GM23338 (cell line): ENCODE measurements around the gene SMG6. TPM values are rescaled to one million over a fixed set of nuclear protein-coding genes. Genes with fewer than 3 reads are reported as not detected.

ENCODE experiments used
- ATAC-seq: fragments of 200-7000 bp; cut with Tn5 transposase; 3 replicates; pipeline ENCODE4 v1.9.1; 2020
- DNase-seq: peaks from one replicate; pipeline ENCODE4 v3.0.0-alpha.2; 2015; ENCODE audit warnings: low spot score
- H2AFZ ChIP-seq: fragments of 200-600 bp; sonication (generic); 2 replicates; pipeline ENCODE4 v1.8.0; 2016; ENCODE audit warnings: antibody characterized with exemption, mild to moderate bottlenecking, moderate library complexity
- H3F3A ChIP-seq: fragments of 200-600 bp; sonication (generic); replicated peaks from 2 replicates; pipeline ENCODE4 v1.8.0; 2017; ENCODE audit warnings: antibody characterized with exemption, mixed run types, low read depth
- H3K27ac ChIP-seq: fragments of 200-600 bp; sonication (generic); 2 replicates; pipeline ENCODE4 v1.6.1; 2016; ENCODE audit warnings: low read depth
- H3K27me3 ChIP-seq: fragments of 200-600 bp; sonication (generic); 2 replicates; pipeline ENCODE4 v1.8.0; 2016; ENCODE audit warnings: mild to moderate bottlenecking, mixed run types, moderate library complexity; ENCODE audit not compliant: insufficient read depth
- H3K36me3 ChIP-seq: fragments of 200-600 bp; sonication (generic); 2 replicates; pipeline ENCODE4 v1.8.0; 2016; ENCODE audit warnings: mild to moderate bottlenecking; ENCODE audit not compliant: insufficient read depth
- H3K4me1 ChIP-seq: fragments of 200-600 bp; sonication (generic); 2 replicates; pipeline ENCODE4 v1.8.0; 2016; ENCODE audit warnings: mild to moderate bottlenecking, moderate library complexity; ENCODE audit not compliant: insufficient read depth
- H3K4me2 ChIP-seq: fragments of 200-600 bp; sonication (generic); 2 replicates; pipeline ENCODE4 v1.7.1; 2017; ENCODE audit warnings: mixed run types
- H3K4me3 ChIP-seq: fragments of 200-600 bp; sonication (generic); 2 replicates; pipeline ENCODE4 v1.6.1; 2016; ENCODE audit warnings: mixed run types
- H3K79me2 ChIP-seq: fragments of 200-600 bp; sonication (generic); replicated peaks from 2 replicates; pipeline ENCODE4 v1.8.0; 2017; ENCODE audit warnings: mild to moderate bottlenecking; ENCODE audit not compliant: insufficient read depth
- H3K9me2 ChIP-seq: fragments of 200-600 bp; sonication (generic); 2 replicates; pipeline ENCODE4 v1.8.0; 2017; ENCODE audit not compliant: insufficient read depth
- H4K20me1 ChIP-seq: fragments of 200-600 bp; sonication (generic); replicated peaks from 2 replicates; pipeline ENCODE4 v1.8.0; 2017; ENCODE audit warnings: mild to moderate bottlenecking; ENCODE audit not compliant: insufficient read depth
- H3K27ac Mint-ChIP-seq: 2 replicates; pipeline ENCODE4 v1.8.0; 2020; ENCODE audit warnings: inconsistent platforms, mild to moderate bottlenecking, moderate library complexity, mixed read lengths
- H3K27me3 Mint-ChIP-seq: 3 replicates; pipeline ENCODE4 v1.8.0; 2022; ENCODE audit warnings: low read depth, mild to moderate bottlenecking, moderate library complexity, mixed read lengths, inconsistent platforms; ENCODE audit not compliant: insufficient read depth, poor library complexity
- H3K36me3 Mint-ChIP-seq: 3 replicates; pipeline ENCODE4 v1.8.0; 2021; ENCODE audit warnings: low read depth, mild to moderate bottlenecking, inconsistent platforms, moderate library complexity, mixed read lengths
- H3K4me1 Mint-ChIP-seq: 3 replicates; pipeline ENCODE4 v1.8.0; 2020; ENCODE audit warnings: mild to moderate bottlenecking, inconsistent platforms, mixed read lengths
- H3K4me3 Mint-ChIP-seq: 3 replicates; pipeline ENCODE4 v1.8.0; 2021; ENCODE audit warnings: moderate library complexity, mild to moderate bottlenecking, inconsistent platforms, mixed read lengths
- H3K9me3 Mint-ChIP-seq: 3 replicates; pipeline ENCODE4 v1.8.0; 2020; ENCODE audit warnings: moderate library complexity, mild to moderate bottlenecking, inconsistent platforms, mixed read lengths
- CREB1 ChIP-seq: fragments of 250-450 bp; sonication (Bioruptor Pico); IDR thresholded peaks from 2 replicates; pipeline ENCODE4 v1.5.0; 2020; ENCODE audit warnings: low read depth, mild to moderate bottlenecking, moderate library complexity
- CTCF ChIP-seq, 2 experiments: fragments of 200-600 bp in 1 of 2; sonication (generic) in 1 of 2; conservative IDR thresholded peaks; 2 replicates each; pipeline versions ENCODE4 v1.5.1 to v1.6.1; 2016 to 2017; ENCODE audit warnings: antibody characterized with exemption in 2 of 2, low read depth in 2 of 2, mild to moderate bottlenecking in 2 of 2, moderate library complexity in 1 of 2
- ETS1 ChIP-seq: IDR thresholded peaks from 2 replicates; pipeline ENCODE4 v1.6.1; 2016; ENCODE audit warnings: antibody characterized with exemption
- EZH2 ChIP-seq: fragments of 200-600 bp; sonication (generic); IDR thresholded peaks from one replicate; pipeline ENCODE4 v1.8.0; 2017; ENCODE audit warnings: antibody characterized with exemption, mild to moderate bottlenecking, low read depth; ENCODE audit not compliant: unreplicated experiment
- EZH2phosphoT487 ChIP-seq: fragments of 200-600 bp; sonication (generic); IDR thresholded peaks from one replicate; pipeline ENCODE4 v1.8.1; 2018; ENCODE audit warnings: antibody characterized with exemption; ENCODE audit not compliant: unreplicated experiment
- JUNB ChIP-seq: IDR thresholded peaks from one replicate; pipeline ENCODE4 v1.6.1; 2016; ENCODE audit warnings: antibody characterized with exemption; ENCODE audit not compliant: unreplicated experiment
- NANOG ChIP-seq: IDR thresholded peaks from 2 replicates; pipeline ENCODE4 v1.6.1; 2016; ENCODE audit warnings: antibody characterized with exemption, borderline replicate concordance
- POLR2AphosphoS5 ChIP-seq: IDR thresholded peaks from 2 replicates; pipeline ENCODE4 v1.6.1; 2016; ENCODE audit warnings: antibody characterized with exemption, low read depth
- REST ChIP-seq: IDR thresholded peaks from one replicate; pipeline ENCODE4 v1.6.1; 2018; ENCODE audit warnings: antibody characterized with exemption; ENCODE audit not compliant: unreplicated experiment
- STAT1 ChIP-seq: IDR thresholded peaks from one replicate; pipeline ENCODE4 v1.6.1; 2016; ENCODE audit warnings: antibody characterized with exemption; ENCODE audit not compliant: unreplicated experiment
- ZNF114 ChIP-seq: fragments of 250-450 bp; sonication (Bioruptor Pico); IDR thresholded peaks from 2 replicates; pipeline ENCODE4 v1.5.0; 2020; ENCODE audit warnings: mild to moderate bottlenecking, moderate library complexity
- ZNF331 ChIP-seq: fragments of 250-450 bp; sonication (Bioruptor Pico); IDR thresholded peaks from 2 replicates; pipeline ENCODE4 v1.5.0; 2020; ENCODE audit warnings: low read depth, mild to moderate bottlenecking, moderate library complexity
- ZNF462 ChIP-seq: fragments of 250-450 bp; sonication (Bioruptor Pico); IDR thresholded peaks from 2 replicates; pipeline ENCODE4 v1.5.0; 2020; ENCODE audit warnings: mild to moderate bottlenecking, moderate library complexity
- polyA plus RNA-seq: library from polyadenylated mRNA; unstranded; fragments of >200 nt; fragmentation: Nextera tagmentation; extraction: Ambion mirVana; gene quantifications from 2 replicates; pipeline ENCODE4 v1.2.1, GENCODE V29; 2016
- total RNA-seq: library from RNA; depleted of rRNA; stranded (reverse); fragments of >200 nt; shearing (Covaris generic); gene quantifications from 2 replicates; pipeline ENCODE4 v1.2.3, GENCODE V29; 2014

SMG6 gene
- total and polyA plus RNA-seq, 2 experiments from 2014 or later, result 10.4 to 43.1 TPM

GRCh38 chr17:2271985-2272702 lies 31.4 kb downstream of the SMG6 start:
- Histone ChIP-seq H3K4me2 (no peak overlapping the region), H3K79me2 (no peaks in the 10 kb centered on the region), H3K27me3 (no peaks in the 10 kb centered on the region), H3F3A (0 out of 2 replicates have a peak, but pooled peaks cover 3% of the 10 kb centered on the region), H3K36me3 (no peaks in the 10 kb centered on the region; the same call in 1 of the 2 replicates), H3K4me3 (no peak overlapping the region), H2AFZ (no peak overlapping the region), H4K20me1 (peaks cover 2% of the 10 kb centered on the region; the same call in 1 of the 2 replicates), H3K9me2 (no peaks in the 10 kb centered on the region), H3K27ac (no peak overlapping the region), H3K4me1 (no peaks in the 10 kb centered on the region)
- Mint-ChIP-seq H3K36me3 (peaks cover 6% of the 10 kb centered on the region; the same call in 1 of the 3 replicates), H3K27me3 (peaks cover 6% of the 10 kb centered on the region), H3K4me3 (no peak overlapping the region), H3K27ac (no peak overlapping the region), H3K9me3 (no peaks in the 10 kb centered on the region), H3K4me1 (no peaks in the 10 kb centered on the region)
- DNase-seq, result no peak
- ATAC-seq, result no peak
- TF ChIP-seq EZH2 (no peak), STAT1 (no peak), JUNB (no peak), POLR2AphosphoS5 (no peak), REST (no peak), ZNF331 (CRISPR knock-in tag) (no peak), ZNF462 (CRISPR knock-in tag) (no peak), NANOG (no peak), ETS1 (no peak), ZNF114 (CRISPR knock-in tag) (no peak), EZH2phosphoT487 (no peak), CREB1 (CRISPR knock-in tag) (no peak), CTCF (conservative IDR thresholded peaks at IDR 0.05; ENCODE audit: low read depth in 2 of 2) (no peak)
